Trophoblast cell (in vitro differentiated cells and primary cell): ENCODE results near the gene TMEM101.
A peak's percentile ranks its signal among the peaks of the same experiment; 100 is the strongest.
"Not testable (repeated sequence)": the region's sequence is repeated elsewhere in the genome, so short reads cannot be mapped to it uniquely, and the experiment has no call there.

Source experiments
- DNase-seq, 2 donors: peaks; one replicate each; pipeline ENCODE4 v3.0.0-alpha.2; 2016
- H2AFZ ChIP-seq: 2 replicates; pipeline ENCODE4 v1.6.1; 2013; ENCODE audit warnings: low read length, moderate library complexity, mild to moderate bottlenecking; ENCODE audit not compliant: insufficient read depth, poor library complexity
- H2AK5ac ChIP-seq: 2 replicates; pipeline ENCODE4 v1.6.1; 2013; ENCODE audit warnings: mild to moderate bottlenecking, low read length
- H2BK120ac ChIP-seq: 2 replicates; pipeline ENCODE4 v1.6.1; 2013; ENCODE audit warnings: low read length, mild to moderate bottlenecking, moderate library complexity; ENCODE audit not compliant: insufficient read depth, poor library complexity
- H2BK12ac ChIP-seq: 2 replicates; pipeline ENCODE4 v1.6.1; 2013; ENCODE audit warnings: mild to moderate bottlenecking, low read length, moderate library complexity
- H2BK5ac ChIP-seq: 2 replicates; pipeline ENCODE4 v1.6.1; 2013; ENCODE audit warnings: low read length, low read depth, moderate library complexity, mild to moderate bottlenecking; ENCODE audit not compliant: poor library complexity
- H3K14ac ChIP-seq: 2 replicates; pipeline ENCODE4 v1.6.1; 2013; ENCODE audit warnings: mild to moderate bottlenecking, low read length
- H3K18ac ChIP-seq: 2 replicates; pipeline ENCODE4 v1.6.1; 2013; ENCODE audit warnings: mild to moderate bottlenecking, low read length
- H3K23ac ChIP-seq: 2 replicates; pipeline ENCODE4 v1.6.1; 2013; ENCODE audit warnings: low read length
- H3K27ac ChIP-seq: 2 replicates; pipeline ENCODE4 v1.5.1; 2013; ENCODE audit warnings: low read depth, mild to moderate bottlenecking, inconsistent platforms, low read length, moderate library complexity
- H3K27me3 ChIP-seq: 2 replicates; pipeline ENCODE4 v1.6.1; 2013; ENCODE audit warnings: inconsistent platforms, mild to moderate bottlenecking, low read length, moderate library complexity; ENCODE audit not compliant: insufficient read depth
- H3K36me3 ChIP-seq, 2 experiments: 1 replicate in 1 of 2; 2 replicates in 1 of 2; pipeline ENCODE4 v1.6.1; 2013; ENCODE audit warnings: low read length in 2 of 2, mild to moderate bottlenecking in 2 of 2, moderate library complexity in 1 of 2; ENCODE audit not compliant: insufficient read depth in 2 of 2, control insufficient read depth in 1 of 2
- H3K4ac ChIP-seq: 2 replicates; pipeline ENCODE4 v1.6.1; 2013; ENCODE audit warnings: low read depth, mild to moderate bottlenecking, low read length, moderate library complexity
- H3K4me1 ChIP-seq, 2 experiments: 1 replicate in 1 of 2; 2 replicates in 1 of 2; pipeline ENCODE4 v1.6.1; 2013; ENCODE audit warnings: low read length in 2 of 2, mild to moderate bottlenecking in 2 of 2, moderate library complexity in 1 of 2; ENCODE audit not compliant: insufficient read depth in 2 of 2, control insufficient read depth in 1 of 2
- H3K4me2 ChIP-seq: 2 replicates; pipeline ENCODE4 v1.6.1; 2013; ENCODE audit warnings: inconsistent platforms, mild to moderate bottlenecking, low read length, moderate library complexity
- H3K4me3 ChIP-seq: 2 replicates; pipeline ENCODE4 v1.5.1; 2013; ENCODE audit warnings: mild to moderate bottlenecking, low read depth, low read length, inconsistent platforms
- H3K79me1 ChIP-seq: one replicate; pipeline ENCODE4 v1.6.1; 2013; ENCODE audit warnings: low read length
- H3K79me2 ChIP-seq: 2 replicates; pipeline ENCODE4 v1.6.1; 2013; ENCODE audit warnings: low read length, mild to moderate bottlenecking; ENCODE audit not compliant: control insufficient read depth, insufficient read depth, poor library complexity
- H3K9ac ChIP-seq: 2 replicates; pipeline ENCODE4 v1.6.1; 2013; ENCODE audit warnings: mild to moderate bottlenecking, low read length
- H3K9me3 ChIP-seq: 2 replicates; pipeline ENCODE4 v1.6.1; 2013; ENCODE audit warnings: low read depth, mild to moderate bottlenecking, control low read depth, inconsistent platforms, low read length; ENCODE audit not compliant: insufficient read depth
- H4K12ac ChIP-seq: 2 replicates; pipeline ENCODE4 v1.6.1; 2013; ENCODE audit warnings: low read depth, mild to moderate bottlenecking, low read length, moderate library complexity
- H4K8ac ChIP-seq: 2 replicates; pipeline ENCODE4 v1.6.1; 2013; ENCODE audit warnings: low read depth, mild to moderate bottlenecking, low read length, moderate library complexity
- H4K91ac ChIP-seq: one replicate; pipeline ENCODE4 v1.6.1; 2013; ENCODE audit warnings: low read depth, mild to moderate bottlenecking, low read length, moderate library complexity
- WGBS: extraction: QIAGEN DNeasy Blood & Tissue Kit; methylation state at CpG from one replicate; pipeline ENCODE4 v1.1.7; 2013; ENCODE audit warnings: missing lambda C conversion rate; ENCODE audit not compliant: insufficient read length, insufficient coverage; ENCODE audit errors: extremely low coverage; 5-methylcytosine and 5-hydroxymethylcytosine counted together

The TMEM101 gene

DNA sequence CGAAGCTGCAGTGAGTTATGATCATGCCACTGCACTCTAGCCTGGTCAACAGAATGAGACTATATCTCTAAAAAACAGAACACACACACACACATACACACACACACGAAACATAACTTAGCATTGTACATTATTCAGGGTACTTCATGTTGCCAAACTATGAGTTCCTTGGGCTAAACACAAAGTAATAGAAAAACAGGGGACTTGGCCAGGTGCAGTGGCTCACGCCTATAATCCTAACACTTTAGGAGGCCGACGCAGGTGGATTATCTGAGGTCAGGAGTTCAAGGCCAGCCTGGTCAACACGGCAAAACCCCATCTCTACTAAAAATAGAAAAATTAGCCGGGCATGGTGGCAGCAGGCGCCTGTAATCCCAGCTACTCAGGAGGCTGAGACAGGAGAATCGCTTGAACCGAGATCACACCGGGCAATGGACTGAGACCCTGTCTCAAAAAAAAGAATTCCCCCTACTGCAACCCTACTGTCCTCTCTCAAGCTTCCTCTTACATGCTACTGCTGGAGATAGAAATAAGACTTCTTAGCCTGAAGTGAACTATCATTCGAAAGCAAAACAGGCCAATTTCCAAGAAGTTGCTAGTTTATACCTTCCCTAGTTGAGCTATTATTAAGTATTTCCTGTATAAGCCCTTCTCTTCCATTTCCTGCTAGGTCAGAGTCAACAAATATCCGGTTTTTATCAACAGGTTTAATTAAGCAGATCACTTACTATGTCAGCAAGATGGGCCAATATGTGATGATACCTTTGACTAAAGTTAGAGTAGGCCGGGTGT lies 44.5 kb upstream of the TMEM101 start:
- peaks cover 7% of the 10 kb centered on the region for H3K79me2 ChIP-seq
- no peak overlapping the region for H2BK12ac ChIP-seq
- no peak overlapping the region for H3K4me2 ChIP-seq
- H3K9me3 ChIP-seq: no peaks in the 10 kb centered on the region
- no peak overlapping the region for H3K23ac ChIP-seq
- H3K4me1 ChIP-seq: no peaks in the 10 kb centered on the region
- no peak overlapping the region for H3K27ac ChIP-seq
- H4K91ac ChIP-seq: no peak overlapping the region
- no peak overlapping the region for H4K12ac ChIP-seq
- DNase-seq: no peak
- WGBS: no CpG with 5 or more reads among the region's 14 CpGs
- H3K18ac ChIP-seq: no peak overlapping the region
- H3K4me3 ChIP-seq: no peak overlapping the region
- no peak overlapping the region for H3K14ac ChIP-seq
- H2AFZ ChIP-seq: no peak overlapping the region
- H4K8ac ChIP-seq: no peak overlapping the region
- H2BK120ac ChIP-seq: no peak overlapping the region
- H2BK5ac ChIP-seq: no peak overlapping the region
- peaks cover 23 to 40% of the 10 kb centered on the region in 2 experiments for H3K36me3 ChIP-seq
- H3K4ac ChIP-seq: peak overlapping the region; percentile 76
- no peaks in the 10 kb centered on the region for H3K27me3 ChIP-seq
- no peak overlapping the region for H3K9ac ChIP-seq
- H2AK5ac ChIP-seq: no peak overlapping the region
- no peaks in the 10 kb centered on the region for H3K79me1 ChIP-seq

- no peak overlapping the region for H4K12ac ChIP-seq
- H3K18ac ChIP-seq: no peak overlapping the region
- WGBS: no CpG with 5 or more reads among the region's 3 CpGs
- no peak overlapping the region for H2AFZ ChIP-seq
- peaks cover under 1% of the 10 kb centered on the region for H3K79me2 ChIP-seq
- no peaks in the 10 kb centered on the region for H3K4me1 ChIP-seq
- H3K4me3 ChIP-seq: no peak overlapping the region
- no peak overlapping the region for H4K91ac ChIP-seq
- no peaks in the 10 kb centered on the region for H3K79me1 ChIP-seq
- H3K9ac ChIP-seq: no peak overlapping the region
- no peaks in the 10 kb centered on the region for H3K27me3 ChIP-seq
- H3K14ac ChIP-seq: no peak overlapping the region
- no peak overlapping the region for H2AK5ac ChIP-seq
- peaks cover 40 to 60% of the 10 kb centered on the region in 2 experiments for H3K36me3 ChIP-seq
- no peak for DNase-seq
- H3K4me2 ChIP-seq: no peak overlapping the region
- H2BK12ac ChIP-seq: no peak overlapping the region
- H4K8ac ChIP-seq: no peak overlapping the region
- H3K4ac ChIP-seq: no peak overlapping the region
- H3K23ac ChIP-seq: no peak overlapping the region
- H2BK120ac ChIP-seq: no peak overlapping the region
- no peak overlapping the region for H2BK5ac ChIP-seq
- H3K27ac ChIP-seq: no peak overlapping the region
- H3K9me3 ChIP-seq: no peaks in the 10 kb centered on the region
These were observed 38.5 kb upstream of the TMEM101 start for GRCh38 chr17:44053125-44053872.

GRCh38 chr17:44049294-44050060 lies 34.7 kb upstream of the TMEM101 start:
- Histone ChIP-seq H3K27me3 (no peaks in the 10 kb centered on the region), H2AK5ac (no peak overlapping the region), H3K9ac (no peak overlapping the region), H2BK120ac (no peak overlapping the region), H3K9me3 (no peaks in the 10 kb centered on the region), H3K4me3 (no peak overlapping the region), H3K4me1 (no peaks in the 10 kb centered on the region), H4K8ac (no peak overlapping the region), H3K23ac (no peak overlapping the region), H3K4me2 (no peak overlapping the region), H3K79me1 (no peaks in the 10 kb centered on the region), H3K79me2 (no peaks in the 10 kb centered on the region), H3K27ac (no peak overlapping the region), H4K91ac (no peak overlapping the region), H3K4ac (peak overlapping the region; percentile 64), H3K36me3 (peaks cover 45 to 52% of the 10 kb centered on the region in 2 experiments), H2BK12ac (no peak overlapping the region), H2AFZ (no peak overlapping the region), H3K14ac (no peak overlapping the region), H2BK5ac (no peak overlapping the region), H3K18ac (no peak overlapping the region), H4K12ac (no peak overlapping the region)
- WGBS: no CpG with 5 or more reads among the region's 9 CpGs
- DNase-seq: no peak

- H3K23ac ChIP-seq, H3K27ac ChIP-seq, H3K4ac ChIP-seq, H2BK12ac ChIP-seq, H3K4me1 ChIP-seq, H3K79me2 ChIP-seq, H2BK5ac ChIP-seq, H3K4me2 ChIP-seq, H2AFZ ChIP-seq, H3K79me1 ChIP-seq, H4K8ac ChIP-seq, H2BK120ac ChIP-seq, H2AK5ac ChIP-seq, H3K27me3 ChIP-seq, H3K18ac ChIP-seq, H3K14ac ChIP-seq, H4K12ac ChIP-seq, DNase-seq, H3K9me3 ChIP-seq, H3K4me3 ChIP-seq, H3K9ac ChIP-seq, H4K91ac ChIP-seq: not testable (repeated sequence)
- peaks cover 35 to 44% of the 10 kb centered on the region in 2 experiments for H3K36me3 ChIP-seq
- no CpG with 5 or more reads among the region's 7 CpGs for WGBS
These were observed 32.1 kb upstream of the TMEM101 start for GRCh38 chr17:44046893-44047292.
